ENCODE measurements around the gene IZUMO4.

Gene IZUMO4

GRCh38 chr19:2083174-2083854, 13.4 kb upstream of the IZUMO4 start:
- TF ChIP-seq GATA2 (IDR thresholded peaks at IDR 0.05; ENCODE audit: low read depth, low read length) (no peak), GATA3 (IDR thresholded peaks at IDR 0.05; ENCODE audit: low read depth, low read length) (no peak)

- no peak for TF ChIP-seq GATA3 (IDR thresholded peaks at IDR 0.05; ENCODE audit: low read depth, low read length)
- TF ChIP-seq GATA2 (IDR thresholded peaks at IDR 0.05; ENCODE audit: low read depth, low read length): no peak
Observed at GRCh38 chr19:2084993-2085720, 11.6 kb upstream of the IZUMO4 start.

- TF ChIP-seq GATA3 (IDR thresholded peaks at IDR 0.05; ENCODE audit: low read depth, low read length): no peak
- no peak for TF ChIP-seq GATA2 (IDR thresholded peaks at IDR 0.05; ENCODE audit: low read depth, low read length)
Observed at GRCh38 chr19:2087621-2088100, 9.1 kb upstream of the IZUMO4 start.

GRCh38 chr19:2089001-2089711, 7.6 kb upstream of the IZUMO4 start:
- no peak for TF ChIP-seq GATA2 (IDR thresholded peaks at IDR 0.05; ENCODE audit: low read depth, low read length)
- TF ChIP-seq GATA3 (IDR thresholded peaks at IDR 0.05; ENCODE audit: low read depth, low read length): no peak

GRCh38 chr19:2089727-2090053, 7.0 kb upstream of the IZUMO4 start:
- TF ChIP-seq GATA2 (IDR thresholded peaks at IDR 0.05; ENCODE audit: low read depth, low read length) (no peak), GATA3 (IDR thresholded peaks at IDR 0.05; ENCODE audit: low read depth, low read length) (no peak)

GRCh38 chr19:2096034-2096479, 658 bp upstream of the IZUMO4 start, which contains the start of gene MOB3A:
TSS of gene MOB3A (minus strand) at chr19:2096326. CDS start at chr19:2078560, 17,766 bp downstream.
- TF ChIP-seq GATA2 (IDR thresholded peaks at IDR 0.05; ENCODE audit: low read depth, low read length) (no peak), GATA3 (IDR thresholded peaks at IDR 0.05; ENCODE audit: low read depth, low read length) (no peak)

- TF ChIP-seq GATA2 (IDR thresholded peaks at IDR 0.05; ENCODE audit: low read depth, low read length): no peak
- TF ChIP-seq GATA3 (IDR thresholded peaks at IDR 0.05; ENCODE audit: low read depth, low read length): no peak
Observed at GRCh38 chr19:2097203-2097885, 629 bp downstream of the IZUMO4 start.

GRCh38 chr19:2097886-2098327, 1.2 kb downstream of the IZUMO4 start:
- TF ChIP-seq GATA3 (IDR thresholded peaks at IDR 0.05; ENCODE audit: low read depth, low read length): no peak
- TF ChIP-seq GATA2 (IDR thresholded peaks at IDR 0.05; ENCODE audit: low read depth, low read length): no peak

- TF ChIP-seq GATA3 (IDR thresholded peaks at IDR 0.05; ENCODE audit: low read depth, low read length) (no peak), GATA2 (IDR thresholded peaks at IDR 0.05; ENCODE audit: low read depth, low read length) (no peak)
Observed at GRCh38 chr19:2099054-2099501, 2.4 kb downstream of the IZUMO4 start.

- TF ChIP-seq GATA2 (IDR thresholded peaks at IDR 0.05; ENCODE audit: low read depth, low read length) (no peak), GATA3 (IDR thresholded peaks at IDR 0.05; ENCODE audit: low read depth, low read length) (no peak)
Observed at GRCh38 chr19:2099937-2100718, 3.4 kb downstream of the IZUMO4 start.

GRCh38 chr19:2100719-2101061, 4.0 kb downstream of the IZUMO4 start:
- TF ChIP-seq GATA3 (IDR thresholded peaks at IDR 0.05; ENCODE audit: low read depth, low read length) (no peak), GATA2 (IDR thresholded peaks at IDR 0.05; ENCODE audit: low read depth, low read length) (no peak)

GRCh38 chr19:2101417-2102335, 5.0 kb downstream of the IZUMO4 start:
- no peak for TF ChIP-seq GATA3 (IDR thresholded peaks at IDR 0.05; ENCODE audit: low read depth, low read length)
- no peak for TF ChIP-seq GATA2 (IDR thresholded peaks at IDR 0.05; ENCODE audit: low read depth, low read length)

Data from SH-SY5Y (cell line).